Cerebellar cortex (tissue), 1 donor: ENCODE measurements around the gene PEMT.

Experiments
- DNase-seq: peaks from one replicate; pipeline ENCODE4 v3.0.0-alpha.2; 2015; ENCODE audit warnings: low spot score

PEMT gene

DNA sequence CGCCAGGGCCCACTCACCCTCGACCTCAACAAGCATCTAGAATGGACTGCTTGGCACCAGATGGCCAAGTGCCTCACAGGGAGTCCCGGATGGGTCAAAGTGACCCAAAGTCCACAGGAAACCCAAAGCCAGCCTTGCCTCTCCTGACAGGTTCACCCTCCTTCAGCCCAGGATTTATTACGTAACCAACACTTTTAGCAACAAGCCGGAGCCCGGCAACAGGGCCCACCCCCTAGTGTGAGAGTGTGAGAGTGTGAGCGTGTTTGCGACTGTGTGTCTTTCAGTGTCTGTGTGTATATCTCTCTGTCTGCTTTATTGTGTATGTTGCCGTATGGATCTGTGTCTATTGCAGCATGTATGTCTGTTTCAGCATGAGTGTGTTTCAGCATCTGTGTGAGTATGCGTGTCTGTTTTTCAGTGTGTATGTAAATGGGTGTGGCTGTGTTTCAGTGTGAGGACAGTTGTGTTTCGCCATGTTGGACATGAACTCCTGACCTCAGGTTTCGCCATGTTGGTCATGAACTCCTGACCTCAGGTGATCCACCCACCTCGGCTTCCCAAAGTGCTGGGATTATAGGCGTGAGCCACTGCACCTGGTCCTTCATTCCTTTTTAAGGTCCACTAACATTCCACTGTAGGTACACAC lies 13.7 kb upstream of the PEMT start:
- no peak for DNase-seq

DNA sequence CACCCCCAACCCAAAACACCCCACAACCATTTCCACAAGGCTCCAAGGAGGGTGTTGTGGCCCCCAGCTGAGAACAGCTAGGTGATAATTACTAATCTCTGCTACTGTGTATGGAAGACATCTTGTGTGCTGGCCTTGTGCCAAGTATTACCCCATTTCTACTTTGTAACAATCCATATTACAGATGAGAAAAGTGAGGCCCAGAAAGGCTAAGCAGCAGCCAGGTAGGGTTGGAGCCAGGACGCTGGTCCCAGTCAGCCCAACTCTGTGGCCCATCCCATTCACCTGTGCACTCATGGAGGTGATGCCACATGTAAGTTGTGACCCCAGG lies 12.4 kb upstream of the PEMT start:
- no peak for DNase-seq

DNA sequence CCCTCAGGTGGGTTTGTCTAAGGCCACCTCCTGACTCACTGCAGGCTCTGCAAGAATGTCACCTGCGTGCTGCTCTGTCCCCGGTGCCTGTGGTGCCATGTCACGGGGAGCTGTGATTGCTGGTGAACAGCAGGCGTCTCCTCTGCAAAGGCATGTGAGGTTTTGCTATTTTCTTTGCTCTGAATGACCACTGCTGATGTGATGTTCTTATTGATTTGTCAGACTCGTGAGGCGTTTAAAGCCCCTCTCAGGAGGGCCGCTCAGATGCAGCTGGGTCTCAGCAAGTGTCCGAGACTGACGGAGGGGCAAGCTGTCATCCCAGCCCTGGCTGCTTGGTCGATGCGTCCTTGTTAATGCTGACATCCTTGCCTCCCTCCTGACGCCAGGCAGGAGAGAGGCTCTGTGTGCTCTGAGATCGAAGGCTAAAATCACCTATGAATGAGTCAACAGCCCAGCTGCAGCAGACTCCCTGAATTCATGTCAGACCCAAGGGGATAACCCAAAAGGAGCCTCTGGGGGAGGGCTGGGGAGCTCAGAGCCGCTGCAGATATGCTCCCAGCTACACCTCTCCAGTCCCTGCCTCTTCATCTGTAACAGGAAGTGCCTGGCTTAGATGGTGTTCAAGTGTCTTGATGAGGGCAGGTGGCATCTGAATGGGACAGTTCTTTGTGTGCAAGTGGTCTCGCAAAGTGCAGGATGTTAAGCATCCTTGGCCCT lies 11.8 kb upstream of the PEMT start:
- peak; percentile 62 for DNase-seq

DNA sequence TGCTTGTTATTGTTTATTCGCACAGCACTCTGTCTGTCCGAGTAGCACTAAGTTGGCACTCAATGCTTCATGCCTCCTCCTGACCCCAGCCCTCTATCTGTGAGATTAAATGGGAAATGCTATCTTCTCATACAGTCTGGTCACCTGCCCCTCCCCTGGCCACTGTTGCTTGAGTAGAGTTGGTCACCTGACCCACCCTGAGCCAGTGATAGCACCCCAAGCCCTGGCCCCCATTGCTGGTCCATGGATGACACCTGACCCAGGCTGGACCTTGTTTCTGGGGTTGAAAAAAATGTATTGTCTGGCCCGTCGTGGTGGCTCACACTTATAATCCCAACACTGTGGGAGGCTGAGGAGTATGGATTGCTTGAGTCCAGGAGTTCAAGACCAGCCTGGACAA lies 8.5 kb upstream of the PEMT start:
- DNase-seq, result no peak

DNA sequence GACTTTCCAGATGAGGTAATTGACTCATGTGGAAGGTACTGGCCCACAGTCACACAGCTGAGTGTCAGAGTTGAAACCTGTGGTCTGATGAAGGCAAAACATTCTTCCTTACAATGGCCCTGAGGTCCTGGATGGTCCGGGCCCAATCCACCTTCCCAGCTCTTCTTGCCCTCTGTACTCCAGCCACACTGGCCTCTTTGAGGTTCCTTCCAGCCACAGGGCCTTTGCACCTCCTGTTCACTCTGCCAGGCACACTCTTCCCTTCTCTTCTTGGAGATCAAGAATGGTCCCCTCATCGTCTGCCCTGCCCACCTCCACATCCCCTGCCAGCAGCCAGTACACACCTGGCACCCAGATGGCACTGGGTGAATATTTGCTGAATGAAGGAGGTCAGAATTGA lies 6.5 kb upstream of the PEMT start:
- DNase-seq, result no peak

DNA sequence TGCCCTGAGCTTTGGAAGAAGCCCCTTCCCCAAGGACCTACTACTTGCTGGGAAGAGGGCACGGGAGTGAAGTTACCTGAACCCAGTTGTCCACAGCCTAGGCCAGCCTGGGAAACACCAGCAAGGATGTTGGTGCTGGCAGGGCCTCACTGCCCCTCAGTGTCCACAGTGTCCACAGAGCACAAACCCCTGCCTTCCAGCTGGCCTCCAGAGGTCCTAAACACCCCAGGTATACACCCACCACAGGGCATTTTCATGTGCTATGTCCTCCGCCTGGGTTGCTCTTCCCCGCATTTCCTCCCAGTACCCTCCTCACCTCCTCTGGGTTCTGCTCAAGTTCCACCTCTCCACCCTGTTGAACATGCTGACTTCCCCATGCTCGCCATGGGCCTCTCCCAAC lies 4.2 kb upstream of the PEMT start:
- no peak for DNase-seq

DNA sequence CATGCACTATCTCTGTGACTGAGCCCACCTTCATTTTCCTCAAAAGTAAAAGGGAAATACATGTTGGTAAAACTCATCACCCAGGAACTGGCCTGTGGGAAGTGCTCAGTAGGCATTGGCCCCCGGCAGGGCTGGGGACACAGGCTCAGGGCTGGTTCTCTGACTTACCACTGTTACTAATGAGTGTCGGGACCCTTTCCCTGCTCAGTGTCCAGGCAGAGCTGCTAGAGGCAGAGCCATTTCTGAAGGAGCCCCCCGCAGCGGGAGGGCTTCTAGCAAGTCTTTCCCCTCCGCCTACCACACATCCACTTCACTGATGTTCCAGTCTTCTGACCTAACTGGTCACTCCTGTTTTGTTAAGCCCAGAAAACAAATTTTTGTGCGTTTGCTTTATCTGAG lies 1.7 kb upstream of the PEMT start:
- no peak for DNase-seq

DNA sequence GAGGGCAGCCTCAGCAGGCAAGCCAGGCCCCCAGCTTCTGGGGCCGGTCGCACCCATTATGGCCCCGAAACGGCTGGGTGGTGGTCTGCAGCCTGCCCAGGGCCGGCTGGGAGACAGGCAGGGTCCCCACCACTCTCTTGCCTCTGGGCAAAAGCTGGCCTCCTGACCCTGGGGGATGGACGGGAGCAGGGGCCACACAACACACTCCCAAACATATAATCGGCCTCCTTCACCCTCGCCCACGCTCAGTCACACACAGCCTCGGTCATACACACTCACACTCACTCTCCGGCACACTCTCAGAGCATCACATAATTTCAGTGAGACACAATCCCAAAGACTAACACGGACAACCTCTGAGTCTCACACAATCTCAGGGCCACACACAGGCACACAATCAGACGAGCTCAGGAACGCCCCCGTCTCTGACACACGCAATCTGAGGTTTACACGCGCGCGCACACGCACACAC lies 589 bp downstream of the PEMT start:
- DNase-seq, result no peak

DNA sequence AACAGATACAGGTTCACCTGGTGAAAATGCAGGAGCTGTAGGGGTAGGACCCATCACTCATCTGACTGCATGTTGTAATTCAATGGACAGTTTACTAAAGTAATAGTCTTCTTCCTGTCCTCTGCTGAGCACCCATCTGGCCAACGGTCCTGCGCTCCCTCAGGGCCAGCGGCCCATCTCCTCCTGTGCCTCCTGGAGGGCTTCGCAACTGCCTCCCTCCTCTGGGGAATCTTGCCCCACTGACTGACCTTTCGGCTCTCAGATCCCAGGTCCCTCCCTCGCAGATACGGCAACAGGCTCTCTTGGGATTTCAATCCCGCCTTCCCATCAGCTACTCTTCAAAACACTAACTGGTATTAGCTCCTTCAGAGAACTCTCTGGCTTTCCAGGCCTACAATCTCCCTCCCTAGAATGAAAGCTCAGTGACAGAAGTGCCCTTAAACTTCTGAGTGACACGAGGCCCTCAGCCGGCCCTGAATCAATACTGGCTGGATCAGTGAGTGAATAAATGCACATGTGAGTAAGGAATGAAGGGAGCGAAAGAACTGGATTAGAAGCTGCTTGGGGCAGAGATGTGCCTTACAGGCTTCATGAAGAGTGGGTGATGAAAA lies 1.3 kb downstream of the PEMT start:
- DNase-seq, result no peak

DNA sequence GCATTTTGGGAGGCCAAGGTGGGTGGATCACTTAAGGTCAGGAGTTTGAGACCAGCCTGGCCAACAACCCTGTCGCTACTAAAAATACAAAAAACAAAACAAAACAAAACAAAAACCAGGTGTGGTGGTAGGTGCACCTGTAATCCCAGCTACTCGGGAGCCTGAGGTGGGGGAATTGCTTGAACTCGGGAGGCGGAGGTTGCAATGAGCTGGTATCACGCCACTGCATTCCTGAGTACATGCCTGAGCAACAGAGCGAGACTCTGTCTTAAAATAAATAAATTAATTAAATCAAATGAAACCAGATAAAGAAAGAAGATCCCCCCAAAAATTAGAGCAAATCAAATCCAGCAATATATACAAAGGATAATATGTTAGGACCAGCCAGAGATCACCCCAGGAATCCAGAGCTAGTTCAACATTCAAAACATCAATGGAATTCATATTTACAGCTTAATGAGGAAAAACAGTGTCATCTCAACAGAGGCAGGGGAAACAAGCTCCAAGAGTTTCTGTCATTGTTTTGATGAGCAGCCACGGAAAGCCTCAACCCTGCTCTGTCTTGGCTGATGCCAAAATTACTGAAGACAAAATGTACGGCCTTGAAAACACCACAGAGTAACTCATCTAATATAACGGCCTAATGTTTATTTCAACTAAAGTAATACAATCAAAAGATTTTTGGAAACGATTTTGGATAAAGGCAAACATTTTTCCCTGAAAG lies 3.7 kb downstream of the PEMT start:
- DNase-seq, result no peak

DNA sequence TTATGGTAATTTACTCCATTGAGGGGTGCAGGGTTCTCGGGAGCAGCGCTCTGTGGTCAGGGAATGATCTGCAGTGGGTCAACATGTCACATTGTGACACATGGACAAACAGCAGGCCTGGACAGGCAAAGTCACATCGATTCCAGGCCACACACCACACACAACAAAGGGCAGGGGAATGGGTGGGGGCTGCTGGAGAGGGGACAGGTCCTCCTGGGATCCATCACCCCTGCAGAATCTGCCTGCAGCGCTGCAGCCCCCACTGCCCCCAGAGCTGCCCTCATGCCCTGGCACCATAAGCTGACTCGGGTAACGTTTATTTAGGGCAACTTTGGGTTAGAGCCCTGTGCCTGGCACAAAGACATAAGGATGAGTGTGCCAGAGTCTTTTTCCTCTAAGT lies 9.1 kb downstream of the PEMT start:
- DNase-seq, result no peak

DNA sequence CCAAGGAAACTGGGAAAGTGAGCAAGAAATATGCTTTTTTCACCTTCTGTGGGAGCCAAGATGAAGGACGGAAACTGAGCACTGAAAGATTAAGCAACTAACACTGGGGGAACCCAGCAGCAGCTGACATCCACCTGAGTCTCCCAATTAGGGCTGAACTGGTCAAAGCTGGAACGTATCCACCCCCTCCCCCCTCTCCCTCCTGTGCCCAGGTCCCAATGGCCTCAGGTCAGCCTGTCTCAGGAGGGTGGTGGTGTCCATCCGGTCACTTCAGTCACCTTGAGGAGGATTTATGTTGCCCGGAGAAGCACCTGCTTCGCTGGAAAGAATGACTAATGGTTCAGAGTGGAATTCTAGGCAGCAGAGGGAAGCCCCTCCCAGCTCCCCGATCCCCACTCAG lies 10.0 kb downstream of the PEMT start:
- DNase-seq, result no peak

DNA sequence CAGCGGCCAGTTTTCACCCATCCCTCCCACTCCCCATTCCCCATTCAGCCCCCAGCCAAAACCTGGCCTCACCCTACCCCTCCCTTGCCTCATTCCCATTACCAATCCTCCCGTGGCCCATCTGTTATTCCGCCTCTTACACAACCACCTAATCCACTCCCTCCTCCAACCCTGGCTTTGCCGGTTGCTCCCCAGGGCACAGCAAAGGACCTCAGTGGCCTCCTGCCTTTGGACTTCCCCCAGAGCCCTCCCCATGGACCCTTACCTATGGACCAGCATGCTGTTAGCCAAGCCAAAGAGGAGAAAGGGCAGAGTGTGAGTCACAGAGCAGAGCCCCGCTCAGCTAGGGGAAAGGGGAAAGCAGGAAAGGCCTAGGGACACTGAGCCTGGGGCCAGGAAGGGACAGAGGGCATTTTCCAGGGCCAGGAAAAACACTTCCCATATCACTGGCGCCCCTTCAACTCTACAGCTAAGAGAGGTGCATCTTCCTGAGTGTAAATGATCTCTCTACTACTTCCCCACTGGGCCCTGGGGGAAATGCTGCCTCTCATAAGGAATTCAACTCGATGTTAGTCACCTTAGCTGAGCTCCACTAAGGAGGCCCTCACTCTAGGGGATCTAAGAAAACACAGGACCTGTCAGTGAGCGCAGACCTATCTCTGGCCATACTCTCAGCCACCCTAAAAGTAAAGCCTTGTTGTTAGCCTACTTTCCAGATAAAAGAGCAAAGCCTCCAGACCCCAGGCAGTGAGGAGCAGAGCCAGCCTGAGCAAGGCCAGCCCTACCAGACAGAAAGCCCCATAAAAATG lies 10.6 kb downstream of the PEMT start:
- no peak for DNase-seq

DNA sequence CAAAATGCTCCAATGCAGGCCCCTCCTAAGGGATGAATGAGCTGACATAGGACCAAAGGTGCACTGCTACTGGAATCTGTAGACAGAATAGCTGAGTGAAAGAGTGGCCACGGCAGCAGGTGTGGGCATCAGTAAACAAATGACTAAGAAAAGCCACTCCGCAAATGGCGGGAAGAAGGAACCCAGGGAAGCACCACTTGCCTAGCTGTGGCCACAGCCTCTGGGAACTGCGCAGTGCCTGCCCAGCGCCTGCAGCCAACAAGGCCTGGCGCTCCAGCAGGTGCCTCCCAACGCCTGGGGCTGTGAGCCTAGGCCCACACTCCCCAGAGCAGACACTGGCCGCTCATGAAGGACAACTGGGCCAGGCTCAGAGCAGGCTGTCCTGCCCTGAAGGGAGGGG lies 11.8 kb downstream of the PEMT start:
- no peak for DNase-seq

DNA sequence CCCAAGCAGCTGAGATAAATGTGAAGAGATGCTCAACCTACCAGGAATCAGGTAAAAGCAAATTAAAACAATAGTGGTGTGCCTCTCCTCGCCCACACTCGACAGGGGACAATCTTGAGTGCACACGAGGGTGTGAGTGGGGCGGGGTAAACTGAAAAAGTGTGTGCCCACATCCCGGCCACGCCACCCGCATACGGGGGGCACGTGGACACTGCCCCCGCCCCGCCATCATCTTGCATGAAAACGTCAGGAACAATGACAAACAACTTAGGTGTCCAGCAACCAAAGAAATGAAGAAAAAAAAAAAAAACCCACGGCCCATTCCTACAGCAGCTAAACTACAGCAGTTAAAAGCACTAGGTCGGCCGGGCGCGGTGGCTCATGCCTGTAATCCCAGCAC lies 14.1 kb downstream of the PEMT start:
- no peak for DNase-seq

DNA sequence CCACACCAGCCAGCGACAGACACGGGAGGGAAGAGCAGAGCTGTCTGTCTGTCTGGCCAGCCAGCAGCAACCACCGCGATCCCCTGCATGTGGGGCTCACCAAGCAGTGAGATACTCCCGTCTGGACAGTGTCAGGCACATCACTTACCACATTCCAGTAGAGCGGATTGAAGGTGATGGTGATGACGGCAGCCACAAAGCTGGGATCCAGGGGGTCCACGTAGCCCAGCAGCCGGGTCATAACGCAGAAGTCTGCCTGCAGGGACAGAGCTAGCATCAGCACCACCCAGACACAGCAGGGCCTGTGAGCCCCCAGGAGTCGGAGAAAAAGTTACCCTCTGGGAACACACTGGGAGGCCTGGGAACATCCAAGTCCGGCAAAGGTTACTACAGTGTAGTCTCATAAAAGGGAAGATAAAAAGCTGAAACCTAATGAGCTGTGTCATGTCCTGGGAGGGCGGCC lies 14.7 kb downstream of the PEMT start:
- no peak for DNase-seq

DNA sequence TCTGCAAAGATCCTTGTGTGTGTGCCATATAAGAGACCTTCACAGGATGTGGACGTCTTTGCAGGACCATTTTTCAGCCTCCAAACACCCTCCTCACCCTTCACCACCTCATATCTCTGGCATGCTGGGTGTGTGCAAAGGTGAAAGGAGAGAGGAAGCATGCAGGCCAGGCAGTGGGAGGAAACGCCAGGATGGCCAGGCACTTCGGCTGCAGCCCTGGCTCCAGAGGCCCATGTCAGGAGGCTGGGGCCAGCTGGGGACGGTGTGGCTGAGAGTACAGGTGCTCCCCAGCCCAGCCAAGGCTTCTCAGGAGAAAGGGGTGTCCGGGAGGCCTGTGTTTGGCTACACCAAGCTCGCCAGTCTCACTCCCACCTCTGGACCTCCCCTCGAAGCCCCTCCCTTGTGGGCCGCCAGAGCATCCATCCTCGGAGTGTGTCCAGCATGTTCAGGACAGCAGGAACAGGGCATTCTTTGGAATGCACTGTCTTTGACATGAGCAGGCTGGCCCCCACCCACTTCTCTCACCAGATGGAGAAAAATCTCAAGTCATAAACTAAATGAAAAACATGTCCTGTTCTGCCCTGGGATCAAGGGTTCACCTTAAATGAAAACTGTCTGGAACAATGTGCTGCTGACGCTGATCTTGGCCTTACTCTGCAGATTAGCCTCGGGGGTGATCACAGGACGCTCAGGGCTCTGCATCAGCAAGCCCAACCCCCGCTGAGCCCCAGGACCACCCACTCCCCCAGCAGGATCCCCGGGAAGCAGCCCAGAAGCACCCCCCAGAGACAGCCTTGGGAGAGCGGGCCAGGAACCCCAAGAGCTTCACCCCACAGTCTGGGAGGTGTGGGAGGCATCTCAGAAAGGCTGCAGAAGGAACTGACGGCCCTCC lies 15.9 kb downstream of the PEMT start:
- DNase-seq, result no peak

DNA sequence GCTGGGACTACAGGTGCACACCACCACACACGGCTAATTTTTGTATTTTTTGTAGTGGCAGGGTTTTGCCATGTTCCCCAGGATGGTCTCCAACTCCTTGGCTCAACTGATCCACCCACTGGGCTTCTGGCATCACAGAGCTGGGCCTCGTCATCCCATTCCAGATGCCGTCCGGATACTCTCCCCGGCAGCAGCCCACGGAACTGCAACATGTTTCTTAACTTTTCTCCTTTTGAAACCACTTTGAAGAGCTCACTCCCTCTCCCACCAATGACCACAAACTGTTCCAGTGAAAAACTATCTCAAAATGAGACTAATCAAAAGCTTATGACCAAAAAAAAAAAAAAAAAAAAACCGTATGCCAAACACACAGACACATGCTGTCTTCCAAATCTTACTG lies 17.6 kb downstream of the PEMT start:
- no peak for DNase-seq

DNA sequence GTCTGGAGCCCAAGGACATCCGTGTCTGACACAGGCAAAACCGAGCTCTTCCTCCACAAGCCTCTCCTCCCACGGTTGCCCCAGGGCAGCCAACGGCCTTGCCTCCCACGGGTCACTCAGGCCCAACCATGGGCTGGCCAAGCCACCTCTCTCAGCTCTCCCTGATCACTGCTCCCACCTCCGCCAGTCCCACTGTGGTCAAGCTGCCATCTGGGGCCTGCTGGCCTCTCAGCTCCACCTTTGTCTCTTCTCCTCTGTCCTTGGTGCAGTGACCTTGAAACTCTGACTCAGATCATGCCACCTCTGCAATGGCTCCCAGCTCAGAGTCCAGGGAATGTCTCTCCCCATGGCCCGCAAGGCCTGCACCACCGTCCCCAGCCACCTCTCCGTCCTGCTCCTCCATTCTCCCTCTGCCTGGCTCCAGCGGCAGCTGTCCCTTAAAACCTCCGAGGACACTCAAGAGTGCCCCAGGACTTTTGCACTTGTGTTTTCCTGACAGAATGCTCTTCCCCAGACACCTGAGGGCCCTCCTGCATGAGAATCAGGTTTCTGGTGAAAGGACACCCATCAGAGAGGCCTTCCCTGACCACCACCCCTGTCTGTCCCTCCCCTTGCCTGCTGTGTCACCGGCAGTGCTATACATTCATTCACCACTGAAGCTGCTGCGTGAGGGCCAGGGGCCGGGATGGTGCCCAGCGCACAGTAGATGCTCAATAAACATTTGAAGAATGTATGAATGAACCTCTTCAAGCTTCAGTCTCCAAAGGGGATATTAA lies 19.3 kb downstream of the PEMT start:
- no peak for DNase-seq
